Ovary (tissue), 9 donors: Measurements from ENCODE around the gene BATF3. TPM values are rescaled to one million over a fixed set of nuclear protein-coding genes. Genes with fewer than 3 reads are reported as not detected.

Experiments used
- DNase-seq, 5 donors: peaks; one replicate each; pipeline ENCODE4 v3.0.0-alpha.2; 2019 to 2020
- H3K27ac ChIP-seq, 2 donors: fragments of 200-600 bp; one replicate each; pipeline versions ENCODE4 v1.5.1 to v1.8.0; 2019 to 2022
- H3K27me3 ChIP-seq: fragments of 200-600 bp; one replicate; pipeline ENCODE4 v1.8.0; 2022
- H3K36me3 ChIP-seq: fragments of 200-600 bp; sonication (generic); one replicate; pipeline ENCODE4 v1.5.1; 2019
- H3K4me1 ChIP-seq: one replicate; pipeline ENCODE4 v1.8.1; 2013; ENCODE audit warnings: mild to moderate bottlenecking, moderate library complexity; ENCODE audit not compliant: insufficient read depth
- H3K4me3 ChIP-seq: fragments of 200-600 bp; sonication (generic); one replicate; pipeline ENCODE4 v1.5.1; 2017
- H3K9me3 ChIP-seq, 2 donors: fragments of 200-600 bp in 1 of 2; sonication (generic) in 1 of 2; one replicate each; pipeline versions ENCODE4 v1.5.1 to v1.8.1; 2013 to 2019; ENCODE audit warnings: mild to moderate bottlenecking in 1 of 2, moderate library complexity in 1 of 2
- EP300 ChIP-seq: sonication (generic); formaldehyde crosslinking; IDR thresholded peaks from one replicate; pipeline ENCODE4 v1.6.1; 2017; ENCODE audit warnings: antibody characterized with exemption
- POLR2A ChIP-seq: fragments of 450-650 bp; IDR thresholded peaks from one replicate; pipeline ENCODE4 v1.6.1; 2017; ENCODE audit warnings: antibody characterized with exemption, mild to moderate bottlenecking, moderate library complexity
- WGBS, 3 donors: extraction: QIAGEN DNeasy Blood & Tissue Kit in 1 of 3; methylation state at CpG; one replicate each; pipeline versions ENCODE4 v1.1.5 to v1.1.7; 2013 to 2017; 5-methylcytosine and 5-hydroxymethylcytosine counted together
- intact Hi-C, 4 donors: fragments of 100-400 bp; cut with DNase I; formaldehyde crosslinking; loops; one replicate each; pipeline versions ENCODE4 v1.11.0 to v1.15.1; 2022 to 2023
- polyA plus RNA-seq, 2 donors: library from polyadenylated mRNA; stranded (reverse); fragments of 200-250 nt in 1 of 2; fragments of 350-450 nt in 1 of 2; fragmentation: Illumina TruSeq in 1 of 2; extraction: RNeasy Lipid Tissue Mini Kit (QIAGEN cat#74804) in 1 of 2; gene quantifications; one replicate each; pipeline ENCODE4 v1.2.3, GENCODE V29; 2013 to 2014
- total RNA-seq, 7 donors: library from RNA; depleted of rRNA in 2 of 7; stranded (reverse); fragments of >200 nt in 2 of 7; fragmentation: NEBNext Ultra II Directional in 3 of 7; extraction: Animal tissue kit (Norgen Biotek cat#: 25700) in 3 of 7; gene quantifications; one replicate each; pipeline versions ENCODE4 v1.1.0 to v1.2.4, GENCODE V29; 2016 to 2023
- TF ChIP-seq, protein P1 (sequence below), 3 donors: fragments of 450-650 bp in 2 of 3; fragments of 200-600 bp in 1 of 3; IDR thresholded peaks; one replicate each; pipeline versions ENCODE4 v1.5.1 to v1.8.0; 2016 to 2022; ENCODE audit warnings: antibody characterized with exemption in 3 of 3, mild to moderate bottlenecking in 1 of 3
- donor health status: DM: no; HTN: no; CAD: no; lungs with moderate emphysema.
- donor health status: DM: no; HTN: no; CAD: no.
- donor health status: Bipolar disorder and iron deficiency.
- donor health status: DM: yes; HTN: yes; CAD: no.
- donor health status: DM: no; HTN: no; CAD: no.
- donor health status: DM: yes; HTN: yes; CAD: no.

The BATF3 gene
- total and polyA plus RNA-seq, 9 donors, result 0.71 to 4.2 (median 1.1) TPM

DNA sequence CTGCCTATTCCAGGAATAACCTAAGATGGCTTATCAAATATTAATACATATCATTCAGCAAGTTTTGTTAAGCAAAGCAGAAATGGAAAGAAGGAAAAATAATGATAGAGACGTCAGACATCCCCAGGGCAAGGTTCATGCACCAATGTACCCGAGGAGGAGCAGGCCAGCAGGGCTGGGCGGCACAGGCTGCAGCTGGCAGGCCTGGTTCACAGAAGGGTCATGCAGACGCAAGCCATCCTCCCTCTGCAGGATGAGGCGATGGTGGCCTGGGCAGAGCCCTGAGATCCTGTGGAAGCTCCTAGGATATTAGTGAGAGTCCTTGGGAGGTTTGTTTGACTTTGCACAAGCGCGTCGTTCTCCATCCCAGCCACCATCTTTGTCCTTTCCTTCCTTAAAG, 30.0 kb downstream of the BATF3 start:
- intact Hi-C loops, result loop anchor here in 1 of 4 donors (10.0 kb wide), 1 partner anchor 115 kb away; no protein-coding TSS in a partner anchor
- TF ChIP-seq POLR2A, result no peak
- TF ChIP-seq, protein P1, sequence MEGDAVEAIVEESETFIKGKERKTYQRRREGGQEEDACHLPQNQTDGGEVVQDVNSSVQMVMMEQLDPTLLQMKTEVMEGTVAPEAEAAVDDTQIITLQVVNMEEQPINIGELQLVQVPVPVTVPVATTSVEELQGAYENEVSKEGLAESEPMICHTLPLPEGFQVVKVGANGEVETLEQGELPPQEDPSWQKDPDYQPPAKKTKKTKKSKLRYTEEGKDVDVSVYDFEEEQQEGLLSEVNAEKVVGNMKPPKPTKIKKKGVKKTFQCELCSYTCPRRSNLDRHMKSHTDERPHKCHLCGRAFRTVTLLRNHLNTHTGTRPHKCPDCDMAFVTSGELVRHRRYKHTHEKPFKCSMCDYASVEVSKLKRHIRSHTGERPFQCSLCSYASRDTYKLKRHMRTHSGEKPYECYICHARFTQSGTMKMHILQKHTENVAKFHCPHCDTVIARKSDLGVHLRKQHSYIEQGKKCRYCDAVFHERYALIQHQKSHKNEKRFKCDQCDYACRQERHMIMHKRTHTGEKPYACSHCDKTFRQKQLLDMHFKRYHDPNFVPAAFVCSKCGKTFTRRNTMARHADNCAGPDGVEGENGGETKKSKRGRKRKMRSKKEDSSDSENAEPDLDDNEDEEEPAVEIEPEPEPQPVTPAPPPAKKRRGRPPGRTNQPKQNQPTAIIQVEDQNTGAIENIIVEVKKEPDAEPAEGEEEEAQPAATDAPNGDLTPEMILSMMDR (IDR thresholded peaks at IDR 0.05), result no peak
- TF ChIP-seq EP300, result no peak
- Histone ChIP-seq H3K9me3 (no peaks in the 10 kb centered on the region), H3K36me3 (no peaks in the 10 kb centered on the region), H3K27me3 (no peaks in the 10 kb centered on the region), H3K27ac (no peak overlapping the region), H3K4me3 (no peak overlapping the region), H3K4me1 (no peaks in the 10 kb centered on the region)
- DNase-seq, result no peak
- 83 to 92% (median 84%) methylated on average over 8 of the region's 8 CpGs for WGBS, 3 donors

DNA sequence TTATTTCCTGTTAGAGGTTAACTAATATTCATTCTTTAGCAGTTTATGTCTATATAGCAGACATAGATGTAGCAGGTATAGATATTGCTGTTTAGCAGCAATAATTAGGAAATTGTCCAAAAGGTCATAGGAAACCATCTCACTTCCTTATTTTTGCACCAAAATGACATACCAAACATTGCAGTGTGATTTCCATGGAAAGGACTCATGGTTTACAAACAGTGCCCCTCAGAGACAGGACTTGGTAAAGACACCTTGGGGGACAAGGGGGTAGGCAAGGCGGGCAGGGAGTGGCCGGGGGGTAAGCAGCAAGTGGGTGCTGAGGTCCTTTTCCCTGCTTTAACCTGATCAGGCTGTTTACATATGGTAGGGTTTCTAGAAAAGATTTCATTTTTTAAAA, 30.5 kb downstream of the BATF3 start:
- no peak overlapping the region for H3K4me3 ChIP-seq
- no peak for DNase-seq
- WGBS, 3 donors, result 79 to 81% (median 79%) methylated on average over 2 of the region's 2 CpGs
- no peak overlapping the region for H3K27ac ChIP-seq
- TF ChIP-seq, protein P1 (IDR thresholded peaks at IDR 0.05), result no peak
- TF ChIP-seq POLR2A, result no peak
- TF ChIP-seq EP300, result no peak
- no peaks in the 10 kb centered on the region for H3K36me3 ChIP-seq
- H3K27me3 ChIP-seq, result no peaks in the 10 kb centered on the region
- H3K9me3 ChIP-seq, result no peaks in the 10 kb centered on the region
- H3K4me1 ChIP-seq, result no peaks in the 10 kb centered on the region
- intact Hi-C loops, result loop anchor here in 1 of 4 donors (10.0 kb wide), 1 partner anchor 116 kb away; no protein-coding TSS in a partner anchor

DNA sequence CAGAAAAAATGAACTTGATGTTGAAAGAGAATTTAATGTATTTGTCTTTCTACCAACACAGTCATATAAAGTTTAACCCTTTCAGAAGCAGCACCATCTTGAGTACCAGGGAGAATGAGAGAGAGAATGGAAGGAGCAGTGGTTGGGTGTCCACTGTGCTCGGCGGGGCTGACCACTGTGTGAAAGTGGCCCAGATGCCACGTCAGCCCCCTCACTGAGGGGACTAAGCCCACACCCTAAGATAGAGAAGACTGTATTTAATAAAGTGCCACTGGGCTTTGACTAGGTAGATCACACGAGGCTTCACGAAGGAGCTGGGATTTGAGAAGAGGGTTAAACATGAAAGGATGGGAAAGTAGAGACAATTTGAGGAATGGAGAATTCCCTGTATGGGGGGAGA, 31.2 kb downstream of the BATF3 start:
- intact Hi-C loops, result loop anchor here in 1 of 4 donors (10.0 kb wide), 1 partner anchor 116 kb away; no protein-coding TSS in a partner anchor
- no peak for DNase-seq
- H3K9me3 ChIP-seq, result no peaks in the 10 kb centered on the region
- H3K36me3 ChIP-seq, result no peaks in the 10 kb centered on the region
- no peaks in the 10 kb centered on the region for H3K4me1 ChIP-seq
- H3K4me3 ChIP-seq, result no peak overlapping the region
- H3K27me3 ChIP-seq, result no peaks in the 10 kb centered on the region
- H3K27ac ChIP-seq, result no peak overlapping the region
- 89 to 91% (median 91%) methylated on average over 5 of the region's 5 CpGs for WGBS, 3 donors
- no peak for TF ChIP-seq EP300
- TF ChIP-seq, protein P1 (IDR thresholded peaks at IDR 0.05), result no peak
- TF ChIP-seq POLR2A, result no peak

DNA sequence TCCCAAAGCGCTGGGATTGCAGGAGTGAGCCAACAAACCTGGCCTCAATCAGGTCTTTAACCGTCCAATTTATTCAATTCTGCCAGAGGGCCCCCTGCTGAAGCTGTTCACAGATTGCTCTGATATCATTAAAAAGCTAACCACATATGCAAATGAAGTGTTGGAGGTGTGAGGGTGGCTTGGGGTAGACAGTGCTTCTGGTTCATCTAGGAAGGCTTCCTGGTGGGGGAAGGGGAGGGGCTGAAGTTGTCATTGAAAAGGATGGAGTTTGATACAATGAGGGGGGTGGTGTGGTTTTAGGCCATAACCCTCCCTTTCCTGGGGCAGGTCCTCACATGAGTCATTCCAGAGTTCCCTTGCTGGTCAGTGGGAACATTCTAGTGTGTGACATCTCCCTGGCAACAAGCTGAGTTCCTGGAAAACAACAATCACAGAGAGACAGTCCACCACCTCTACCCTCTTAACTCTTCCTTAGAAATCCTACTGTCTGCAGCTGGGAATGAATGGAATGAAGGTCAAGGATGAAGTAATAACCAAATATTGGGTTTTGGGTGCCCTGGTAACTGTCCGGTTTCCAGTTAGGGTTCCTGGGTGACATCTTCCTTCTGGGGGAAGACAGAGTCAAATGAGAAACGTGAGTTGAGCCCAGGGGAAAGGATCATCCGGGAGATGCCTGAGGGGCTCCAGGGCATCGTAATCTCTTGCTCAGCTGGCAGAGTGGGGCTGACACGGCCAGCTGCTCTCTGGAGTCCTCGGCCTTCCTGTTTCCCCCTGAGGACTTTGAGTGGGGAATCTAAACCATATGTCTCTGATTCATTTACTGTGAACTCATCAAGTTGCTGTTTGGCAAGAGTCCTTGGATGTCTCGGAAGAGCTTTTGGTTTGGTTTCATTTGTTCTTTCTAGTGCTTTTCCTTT, 32.2 kb downstream of the BATF3 start:
- Histone ChIP-seq H3K9me3 (no peaks in the 10 kb centered on the region), H3K27me3 (no peaks in the 10 kb centered on the region), H3K4me1 (no peaks in the 10 kb centered on the region), H3K36me3 (no peaks in the 10 kb centered on the region), H3K27ac (no peak overlapping the region), H3K4me3 (no peak overlapping the region)
- no peak for TF ChIP-seq EP300
- TF ChIP-seq, protein P1 (IDR thresholded peaks at IDR 0.05), result no peak
- no peak for TF ChIP-seq POLR2A
- DNase-seq, result peak in 1 of 5 donors; percentile 38
- intact Hi-C loops, result loop anchor here in 1 of 4 donors (10.0 kb wide), 1 partner anchor 117 kb away; no protein-coding TSS in a partner anchor
- WGBS, 3 donors, result 19 to 23% (median 22%) methylated on average over 9 of the region's 9 CpGs
